Keratinocyte (primary cell): ENCODE measurements around the gene LGALS12.

Experiments
- CTCF ChIP-seq, 3 experiments: IDR thresholded peaks in 1 of 3; conservative IDR thresholded peaks in 1 of 3; optimal IDR thresholded peaks in 1 of 3; 2 replicates in 2 of 3; 3 replicates in 1 of 3; pipeline versions ENCODE3 to v1.5.1; 2011; ENCODE audit warnings: low read length in 3 of 3, mild to moderate bottlenecking in 3 of 3, moderate library complexity in 2 of 3, control low read depth in 1 of 3, inconsistent platforms in 1 of 3; ENCODE audit not compliant: insufficient read depth in 2 of 3; ENCODE audit errors: extremely low read depth in 1 of 3
- EZH2 ChIP-seq: IDR thresholded peaks from one replicate; pipeline ENCODE4 v1.6.1; 2012; ENCODE audit warnings: inconsistent platforms, mild to moderate bottlenecking, low read length, moderate library complexity

GRCh38 chr11:63520606-63521170, 14.8 kb downstream of the LGALS12 start:
- no peak for TF ChIP-seq CTCF (optimal IDR thresholded peaks at IDR 0.05 in 1 of 3, IDR thresholded peaks at IDR 0.05 in 1 of 3, conservative IDR thresholded peaks at IDR 0.05 in 1 of 3; ENCODE audit: extremely low read depth in 1 of 3, insufficient read depth in 2 of 3, low read length in 3 of 3)
- TF ChIP-seq EZH2, result no peak
